GM12878 (cell line): ENCODE data around the gene DNASE1L3. TPM values are rescaled to one million over a fixed set of nuclear protein-coding genes. Genes with fewer than 3 reads are reported as not detected.
A peak's percentile ranks its signal among the peaks of the same experiment; 100 is the strongest.

Source experiments
- BHLHE40 ChIP-seq, 2 experiments: fragments of 450-650 bp in 1 of 2; IDR thresholded peaks; 2 replicates each; pipeline ENCODE4 v1.6.1; 2011 to 2017; ENCODE audit warnings: low read depth in 2 of 2, borderline replicate concordance in 1 of 2, improper control_type of control experiment in 1 of 2, low read length in 1 of 2, mild to moderate bottlenecking in 1 of 2
- BRCA1 ChIP-seq: IDR thresholded peaks from 2 replicates; pipeline ENCODE4 v1.6.1; 2011; ENCODE audit warnings: low read depth, low read length, improper control_type of control experiment
- CBFB ChIP-seq: IDR thresholded peaks from 2 replicates; pipeline ENCODE4 v1.6.1; 2016; ENCODE audit warnings: antibody characterized with exemption, low read depth
- CHD1 ChIP-seq: IDR thresholded peaks from 2 replicates; pipeline ENCODE4 v1.6.1; 2012; ENCODE audit warnings: low read depth, low read length, improper control_type of control experiment
- CREB1 ChIP-seq: IDR thresholded peaks from 2 replicates; pipeline ENCODE4 v1.6.1; 2012; ENCODE audit warnings: low read depth, mild to moderate bottlenecking, inconsistent platforms
- GATAD2B ChIP-seq: fragments of 450-650 bp; conservative IDR thresholded peaks from 2 replicates; pipeline ENCODE4 v1.6.1; 2017; ENCODE audit warnings: low read depth, mild to moderate bottlenecking, moderate library complexity
- HDAC2 ChIP-seq: fragments of 200-600 bp; sonication (generic); IDR thresholded peaks from 2 replicates; pipeline ENCODE4 v1.6.1; 2017
- HDAC6 ChIP-seq: fragments of 200-600 bp; sonication (generic); IDR thresholded peaks from one replicate; pipeline ENCODE4 v1.8.0; 2017; ENCODE audit warnings: antibody characterized with exemption; ENCODE audit not compliant: unreplicated experiment
- HDGF ChIP-seq: fragments of 450-650 bp; IDR thresholded peaks from 2 replicates; pipeline ENCODE4 v1.6.1; 2016; ENCODE audit warnings: antibody characterized with exemption
- IKZF1 ChIP-seq: fragments of 450-650 bp; conservative IDR thresholded peaks from 2 replicates; pipeline ENCODE4 v1.6.1; 2017; ENCODE audit warnings: antibody characterized with exemption, mild to moderate bottlenecking
- JUND ChIP-seq: IDR thresholded peaks from 2 replicates; pipeline ENCODE4 v1.6.1; 2012; ENCODE audit warnings: low read depth, mild to moderate bottlenecking, low read length, improper control_type of control experiment, moderate library complexity
- MEF2A ChIP-seq: IDR thresholded peaks from 2 replicates; pipeline ENCODE4 v1.6.1; 2011; ENCODE audit warnings: low read depth, mild to moderate bottlenecking, low read length, moderate library complexity; ENCODE audit not compliant: insufficient read depth
- NBN ChIP-seq: fragments of 450-650 bp; IDR thresholded peaks from 2 replicates; pipeline ENCODE4 v1.6.1; 2016
- NFYA ChIP-seq: IDR thresholded peaks from 2 replicates; pipeline ENCODE4 v1.6.1; 2011; ENCODE audit warnings: low read depth, mild to moderate bottlenecking, low read length, improper control_type of control experiment, borderline replicate concordance
- POLR2AphosphoS5 ChIP-seq: IDR thresholded peaks from 2 replicates; pipeline ENCODE4 v1.6.1; 2011; ENCODE audit warnings: mild to moderate bottlenecking, low read length, inconsistent platforms
- RAD21 ChIP-seq: IDR thresholded peaks from 2 replicates; pipeline ENCODE4 v1.6.1; 2011; ENCODE audit warnings: mild to moderate bottlenecking, low read depth, low read length, moderate library complexity; ENCODE audit not compliant: insufficient read depth
- RELA ChIP-seq: fragments of 450-650 bp; IDR thresholded peaks from 2 replicates; pipeline ENCODE4 v1.8.0; 2014; ENCODE audit warnings: borderline replicate concordance; ENCODE audit not compliant: partially characterized antibody
- RUNX3 ChIP-seq: IDR thresholded peaks from 2 replicates; pipeline ENCODE4 v1.6.1; 2012; ENCODE audit warnings: low read length, inconsistent platforms
- SIX5 ChIP-seq: IDR thresholded peaks from 2 replicates; pipeline ENCODE4 v1.6.1; 2011; ENCODE audit warnings: mild to moderate bottlenecking, low read depth, low read length, moderate library complexity; ENCODE audit not compliant: severe bottlenecking
- SMAD1 ChIP-seq: fragments of 450-650 bp; IDR thresholded peaks from 2 replicates; pipeline ENCODE4 v1.6.1; 2018; ENCODE audit warnings: mild to moderate bottlenecking, low read depth; ENCODE audit not compliant: partially characterized antibody
- ZNF207 ChIP-seq: fragments of 450-650 bp; IDR thresholded peaks from 2 replicates; pipeline ENCODE4 v1.6.1; 2014; ENCODE audit warnings: antibody characterized with exemption, mild to moderate bottlenecking, borderline replicate concordance
- ZZZ3 ChIP-seq: IDR thresholded peaks from 2 replicates; pipeline ENCODE4 v1.6.1; 2011; ENCODE audit warnings: low read depth; ENCODE audit not compliant: control insufficient read depth, insufficient read length
- polyA plus RNA-seq, 11 experiments: library from polyadenylated mRNA; depleted of rRNA in 4 of 11; unstranded in 6 of 11; stranded (reverse) in 5 of 11; fragments of >200 nt; fragmentation: Nextera tagmentation in 4 of 11; fragmentation: Illumina TruSeq in 1 of 11; extraction: Ambion mirVana in 4 of 11; extraction: Trizol in 1 of 11; gene quantifications; 1 replicate in 1 of 11; 2 replicates in 10 of 11; pipeline versions ENCODE4 v1.2.1 to v1.2.3, GENCODE V29; 2011 to 2016; ENCODE audit warnings: inconsistent platforms in 2 of 11, missing spikeins in 2 of 11, low read depth in 1 of 11
- total RNA-seq, 4 experiments: library from RNA; depleted of rRNA in 3 of 4; stranded (reverse); fragments of >200 nt in 3 of 4; fragmentation: Illumina TruSeq in 1 of 4; extraction: Trizol in 1 of 4; gene quantifications; 2 replicates each; pipeline versions ENCODE4 v1.2.1 to v1.2.3, GENCODE V29; 2013 to 2021
- TF ChIP-seq, protein P1 (sequence below): fragments of 450-650 bp; IDR thresholded peaks from 2 replicates; pipeline ENCODE4 v1.6.1; 2016; ENCODE audit warnings: mild to moderate bottlenecking, moderate library complexity, borderline replicate concordance
- TF ChIP-seq, protein P2 (sequence below): IDR thresholded peaks from 2 replicates; pipeline ENCODE4 v1.6.1; 2012; ENCODE audit warnings: low read length, inconsistent platforms

The DNASE1L3 gene
- total and polyA plus RNA-seq, 10 of the 15 experiments (the other 5 are each of a cell fraction or from before 2014, with no cell fraction given), result 3.2 to 72.1 (median 6.3) TPM

DNA sequence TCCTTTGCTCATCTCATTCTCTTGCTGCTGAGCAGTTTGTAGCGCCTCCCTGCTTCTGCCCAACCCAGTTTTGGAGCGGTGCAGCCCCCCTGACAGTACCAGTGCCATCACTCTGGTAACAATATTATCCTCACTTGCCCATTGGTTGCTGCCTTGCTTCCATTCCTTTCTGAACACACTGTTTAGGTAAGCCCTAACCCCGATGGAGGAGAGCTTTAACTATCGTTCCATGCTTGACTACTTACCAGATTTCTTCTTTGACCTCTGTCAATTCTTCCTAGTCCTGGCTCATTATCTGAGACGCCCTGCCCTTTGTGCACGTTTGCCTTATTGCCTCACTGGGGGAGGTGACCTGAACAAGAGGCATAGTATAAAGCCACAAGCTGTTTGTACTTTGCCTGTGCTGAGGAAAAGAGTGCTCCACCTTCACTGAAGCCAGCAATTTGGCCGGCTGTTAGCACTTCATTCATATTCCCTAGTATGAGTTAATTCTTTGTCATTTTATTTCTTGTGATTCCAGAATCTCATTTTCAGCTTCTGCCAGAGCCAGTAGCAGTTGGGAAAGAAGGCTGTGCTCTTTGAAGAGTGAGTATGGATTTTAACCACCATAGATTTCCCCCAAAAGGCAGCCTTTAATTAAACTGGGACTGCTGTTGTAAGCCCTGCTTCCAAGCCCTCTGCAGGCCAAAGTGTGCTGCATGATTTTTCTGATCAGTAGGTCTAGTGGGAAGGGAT lies 38.8 kb upstream of the DNASE1L3 start (continued):
- no peak for TF ChIP-seq BRCA1
- peak; percentile 16; the same call in 1 of the 2 replicates for TF ChIP-seq RUNX3
- TF ChIP-seq HDAC6, result no peak
- no peak for TF ChIP-seq ZNF207
- TF ChIP-seq CREB1, result no peak
- no peak for TF ChIP-seq GATAD2B
- TF ChIP-seq NBN, result no peak
- no peak for TF ChIP-seq SMAD1
- TF ChIP-seq CHD1, result no peak
- no peak for TF ChIP-seq POLR2AphosphoS5
- no peak for TF ChIP-seq CBFB
- TF ChIP-seq RAD21, result 0 out of 2 replicates have a peak, but pooled peaks have one; percentile 8
- TF ChIP-seq RELA, result no peak
- TF ChIP-seq SIX5, result no peak
- no peak for TF ChIP-seq ZZZ3
- 0 out of 2 replicates have a peak, but pooled peaks have one; percentile 21 for TF ChIP-seq IKZF1
- TF ChIP-seq, protein P1, sequence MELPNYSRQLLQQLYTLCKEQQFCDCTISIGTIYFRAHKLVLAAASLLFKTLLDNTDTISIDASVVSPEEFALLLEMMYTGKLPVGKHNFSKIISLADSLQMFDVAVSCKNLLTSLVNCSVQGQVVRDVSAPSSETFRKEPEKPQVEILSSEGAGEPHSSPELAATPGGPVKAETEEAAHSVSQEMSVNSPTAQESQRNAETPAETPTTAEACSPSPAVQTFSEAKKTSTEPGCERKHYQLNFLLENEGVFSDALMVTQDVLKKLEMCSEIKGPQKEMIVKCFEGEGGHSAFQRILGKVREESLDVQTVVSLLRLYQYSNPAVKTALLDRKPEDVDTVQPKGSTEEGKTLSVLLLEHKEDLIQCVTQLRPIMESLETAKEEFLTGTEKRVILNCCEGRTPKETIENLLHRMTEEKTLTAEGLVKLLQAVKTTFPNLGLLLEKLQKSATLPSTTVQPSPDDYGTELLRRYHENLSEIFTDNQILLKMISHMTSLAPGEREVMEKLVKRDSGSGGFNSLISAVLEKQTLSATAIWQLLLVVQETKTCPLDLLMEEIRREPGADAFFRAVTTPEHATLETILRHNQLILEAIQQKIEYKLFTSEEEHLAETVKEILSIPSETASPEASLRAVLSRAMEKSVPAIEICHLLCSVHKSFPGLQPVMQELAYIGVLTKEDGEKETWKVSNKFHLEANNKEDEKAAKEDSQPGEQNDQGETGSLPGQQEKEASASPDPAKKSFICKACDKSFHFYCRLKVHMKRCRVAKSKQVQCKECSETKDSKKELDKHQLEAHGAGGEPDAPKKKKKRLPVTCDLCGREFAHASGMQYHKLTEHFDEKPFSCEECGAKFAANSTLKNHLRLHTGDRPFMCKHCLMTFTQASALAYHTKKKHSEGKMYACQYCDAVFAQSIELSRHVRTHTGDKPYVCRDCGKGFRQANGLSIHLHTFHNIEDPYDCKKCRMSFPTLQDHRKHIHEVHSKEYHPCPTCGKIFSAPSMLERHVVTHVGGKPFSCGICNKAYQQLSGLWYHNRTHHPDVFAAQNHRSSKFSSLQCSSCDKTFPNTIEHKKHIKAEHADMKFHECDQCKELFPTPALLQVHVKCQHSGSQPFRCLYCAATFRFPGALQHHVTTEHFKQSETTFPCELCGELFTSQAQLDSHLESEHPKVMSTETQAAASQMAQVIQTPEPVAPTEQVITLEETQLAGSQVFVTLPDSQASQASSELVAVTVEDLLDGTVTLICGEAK, result no peak
- TF ChIP-seq BHLHE40 (IDR thresholded peaks at IDR 0.05; ENCODE audit: borderline replicate concordance in 1 of 2, low read depth in 2 of 2, low read length in 1 of 2), result peak in 1 of 2 experiments; percentile 61; a peak in 1 of 4 replicates
- TF ChIP-seq, protein P2, sequence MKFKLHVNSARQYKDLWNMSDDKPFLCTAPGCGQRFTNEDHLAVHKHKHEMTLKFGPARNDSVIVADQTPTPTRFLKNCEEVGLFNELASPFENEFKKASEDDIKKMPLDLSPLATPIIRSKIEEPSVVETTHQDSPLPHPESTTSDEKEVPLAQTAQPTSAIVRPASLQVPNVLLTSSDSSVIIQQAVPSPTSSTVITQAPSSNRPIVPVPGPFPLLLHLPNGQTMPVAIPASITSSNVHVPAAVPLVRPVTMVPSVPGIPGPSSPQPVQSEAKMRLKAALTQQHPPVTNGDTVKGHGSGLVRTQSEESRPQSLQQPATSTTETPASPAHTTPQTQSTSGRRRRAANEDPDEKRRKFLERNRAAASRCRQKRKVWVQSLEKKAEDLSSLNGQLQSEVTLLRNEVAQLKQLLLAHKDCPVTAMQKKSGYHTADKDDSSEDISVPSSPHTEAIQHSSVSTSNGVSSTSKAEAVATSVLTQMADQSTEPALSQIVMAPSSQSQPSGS, result no peak
- no peak for TF ChIP-seq NFYA
- TF ChIP-seq JUND, result no peak
- TF ChIP-seq MEF2A, result no peak
- TF ChIP-seq HDGF, result peak; percentile 62; the same call in 1 of the 2 replicates
- TF ChIP-seq HDAC2, result no peak
- TF ChIP-seq, all 136 proteins: peak for 9
